Adrenal gland (tissue), 12 donors: ENCODE measurements around the gene SPRR2D. TPM values are rescaled to one million over a fixed set of nuclear protein-coding genes. Genes with fewer than 3 reads are reported as not detected.

Experiments
- DNase-seq, 7 donors: peaks; one replicate each; pipeline ENCODE4 v3.0.0-alpha.2; 2019 to 2020
- H3K27ac ChIP-seq, 5 donors: fragments of 200-600 bp; sonication (generic) in 4 of 5; 1 replicate in 3 of 5; 2 replicates in 2 of 5; pipeline versions ENCODE4 v1.5.1 to v1.8.0; 2016 to 2020; ENCODE audit warnings: mild to moderate bottlenecking in 1 of 5
- H3K27me3 ChIP-seq: fragments of 200-600 bp; 2 replicates; pipeline ENCODE4 v1.8.0; 2021
- H3K36me3 ChIP-seq, 2 donors: fragments of 200-600 bp; replicated peaks in 1 of 2; 1 replicate in 1 of 2; 2 replicates in 1 of 2; pipeline versions ENCODE4 v1.5.1 to v1.8.0; 2018 to 2022
- H3K4me1 ChIP-seq, 2 donors: fragments of 200-600 bp; replicated peaks in 1 of 2; 1 replicate in 1 of 2; 2 replicates in 1 of 2; pipeline versions ENCODE4 v1.5.1 to v1.8.0; 2018 to 2021
- H3K4me3 ChIP-seq, 4 donors: fragments of 200-600 bp; sonication (generic) in 3 of 4; one replicate each; pipeline ENCODE4 v1.5.1; 2016 to 2018
- H3K9me3 ChIP-seq, 3 donors: fragments of 200-600 bp; sonication (generic) in 1 of 3; replicated peaks in 1 of 3; 1 replicate in 2 of 3; 2 replicates in 1 of 3; pipeline versions ENCODE4 v1.5.1 to v1.8.0; 2016 to 2021
- CTCF ChIP-seq, 6 experiments: fragments of 450-650 bp in 4 of 6; fragments of 200-600 bp in 2 of 6; sonication (generic) in 1 of 6; IDR thresholded peaks; 1 replicate in 5 of 6; 2 replicates in 1 of 6; pipeline versions ENCODE4 v1.5.1 to v1.8.0; 2016 to 2021; ENCODE audit warnings: antibody characterized with exemption in 6 of 6, mild to moderate bottlenecking in 2 of 6, moderate library complexity in 1 of 6
- POLR2A ChIP-seq, 2 donors: fragments of 450-650 bp; IDR thresholded peaks; one replicate each; pipeline ENCODE4 v1.6.1; 2017; ENCODE audit warnings: antibody characterized with exemption in 2 of 2, mild to moderate bottlenecking in 2 of 2, moderate library complexity in 1 of 2
- WGBS, 4 donors: extraction: QIAGEN DNeasy Blood & Tissue Kit in 2 of 4; methylation state at CpG; one replicate each; pipeline versions ENCODE4 v1.1.5 to v1.1.7; 2013 to 2017; 5-methylcytosine and 5-hydroxymethylcytosine counted together
- intact Hi-C, 2 donors: fragments of 100-400 bp; cut with DNase I; formaldehyde crosslinking; loops; one replicate each; pipeline versions ENCODE4 v1.14.1 to v1.15.0; 2022 to 2023
- polyA plus RNA-seq, 3 donors: library from polyadenylated mRNA; stranded (reverse); fragments of 200-250 nt in 2 of 3; fragments of 350-450 nt in 1 of 3; fragmentation: Illumina TruSeq in 1 of 3; extraction: RNeasy Lipid Tissue Mini Kit (QIAGEN cat#74804) in 1 of 3; gene quantifications; one replicate each; pipeline ENCODE4 v1.2.3, GENCODE V29; 2013 to 2014
- small RNA-seq, 2 donors: library from RNA; depleted of rRNA; stranded (forward); fragments of <200 nt; gene quantifications; one replicate each; pipeline ENCODE3, GENCODE V24; 2016
- total RNA-seq, 9 donors: library from RNA; depleted of rRNA in 4 of 9; stranded (reverse); fragments of >200 nt in 4 of 9; fragments of 120-200 nt in 1 of 9; fragmentation: NEBNext Ultra II Directional in 1 of 9; extraction: Animal tissue kit (Norgen Biotek cat#: 25700) in 1 of 9; gene quantifications; one replicate each; pipeline versions ENCODE4 v1.1.0 to v1.2.4, GENCODE V29; 2013 to 2023
- donor health status: healthy with polysubstance abuse.
- donor health status: Bipolar disorder and iron deficiency.
- donor health status: DM: yes; HTN: yes; CAD: no.
- donor health status: DM: no; HTN: no; CAD: no.
- donor health status: DM: no; HTN: no; CAD: no.
- donor health status: DM: yes; HTN: yes; CAD: no.

The SPRR2D gene
- total and polyA plus RNA-seq, 12 donors: 0.71 to 0.88 TPM; not detected in 10

GRCh38 chr1:152996633-152997400, 44.1 kb downstream of the SPRR2D start:
- DNase-seq: no peak
- H3K4me1 ChIP-seq: no peaks in the 10 kb centered on the region
- H3K9me3 ChIP-seq: no peaks in the 10 kb centered on the region
- intact Hi-C loops: no loop called here
- TF ChIP-seq POLR2A (IDR thresholded peaks at IDR 0.05): no peak
- no peak for TF ChIP-seq CTCF (IDR thresholded peaks at IDR 0.05)
- WGBS, 4 donors: 32 to 40% (median 36%) methylated on average over 5 of the region's 5 CpGs
- H3K27me3 ChIP-seq: no peaks in the 10 kb centered on the region
- H3K27ac ChIP-seq: no peak overlapping the region
- no peaks in the 10 kb centered on the region for H3K36me3 ChIP-seq
- H3K4me3 ChIP-seq: no peak overlapping the region

GRCh38 chr1:152995842-152996241, 45.1 kb downstream of the SPRR2D start:
- WGBS, 4 donors: 0 to 50% (median 36%) methylated on average over 1 of the region's 1 CpG
- Histone ChIP-seq H3K4me3 (no peak overlapping the region), H3K4me1 (no peaks in the 10 kb centered on the region)

GRCh38 chr1:152993186-152993585, 47.7 kb downstream of the SPRR2D start:
- H3K9me3 ChIP-seq: no peaks in the 10 kb centered on the region
- no peak overlapping the region for H3K27ac ChIP-seq
- intact Hi-C loops: no loop called here
- no peaks in the 10 kb centered on the region for H3K27me3 ChIP-seq
- TF ChIP-seq POLR2A (IDR thresholded peaks at IDR 0.05) (no peak), CTCF (IDR thresholded peaks at IDR 0.05) (no peak)
- H3K4me1 ChIP-seq: no peaks in the 10 kb centered on the region
- 83 to 88% (median 85%) methylated on average over 3 to 6 of the region's 6 CpGs for WGBS, 4 donors
- no peaks in the 10 kb centered on the region for H3K36me3 ChIP-seq
- H3K4me3 ChIP-seq: no peak overlapping the region
- DNase-seq: no peak

More at GRCh38 chr1:152995842-152996241, 45.1 kb downstream of the SPRR2D start:
- Histone ChIP-seq H3K27ac (no peak overlapping the region), H3K27me3 (no peaks in the 10 kb centered on the region), H3K36me3 (no peaks in the 10 kb centered on the region), H3K9me3 (no peaks in the 10 kb centered on the region)
- DNase-seq: no peak
- TF ChIP-seq POLR2A (IDR thresholded peaks at IDR 0.05): no peak
- TF ChIP-seq CTCF (IDR thresholded peaks at IDR 0.05): no peak
- intact Hi-C loops: no loop called here

Small RNA genes lying within 50 kb of the gene (small RNA-seq; reads per million reads assigned to genes)
- gene AL356867.1 (0 reads per million in 2 donors), gene RF00322 (0 reads per million in 2 donors)

Other genes with a start within 250 kb of the SPRR2D start
- gene LCE1D, start 244.4 kb downstream of the SPRR2D start, total RNA-seq: not detected
- gene LCE1D, start 244.4 kb downstream of the SPRR2D start, polyA plus RNA-seq: not detected
- not detected for gene LCE1C, start 234.5 kb downstream of the SPRR2D start, total RNA-seq
- not detected for gene LCE1C, start 234.5 kb downstream of the SPRR2D start, polyA plus RNA-seq
- not detected for gene LCE1B, start 229.1 kb downstream of the SPRR2D start, total RNA-seq
- not detected for gene LCE1B, start 229.1 kb downstream of the SPRR2D start, polyA plus RNA-seq
- not detected for gene LCE1A, start 213.6 kb downstream of the SPRR2D start, total RNA-seq
- gene LCE1A, start 213.6 kb downstream of the SPRR2D start, polyA plus RNA-seq: not detected
- not detected for gene LCE6A, start 198.3 kb downstream of the SPRR2D start, total RNA-seq
- not detected for gene LCE6A, start 198.3 kb downstream of the SPRR2D start, polyA plus RNA-seq
- gene LCE7A, start 181.1 kb downstream of the SPRR2D start, total RNA-seq: not detected
- gene LCE7A, start 181.1 kb downstream of the SPRR2D start, polyA plus RNA-seq: not detected
- not detected for gene SMCP, start 162.8 kb downstream of the SPRR2D start, total RNA-seq
- not detected for gene SMCP, start 162.8 kb downstream of the SPRR2D start, polyA plus RNA-seq
- gene IVL, start 132.6 kb downstream of the SPRR2D start, total RNA-seq: not detected
- gene IVL, start 132.6 kb downstream of the SPRR2D start, polyA plus RNA-seq: under 1 TPM in 2 of 3 donors, not detected in 1; 0.16 to 0.30 TPM
- gene SPRR5, start 93.9 kb downstream of the SPRR2D start, total RNA-seq: not detected
- gene SPRR5, start 93.9 kb downstream of the SPRR2D start, polyA plus RNA-seq: not detected
- not detected for gene SPRR4, start 70.5 kb downstream of the SPRR2D start, total RNA-seq
- gene SPRR4, start 70.5 kb downstream of the SPRR2D start, polyA plus RNA-seq: not detected
- not detected for gene SPRR1A, start 57.0 kb downstream of the SPRR2D start, total RNA-seq
- not detected for gene SPRR1A, start 57.0 kb downstream of the SPRR2D start, polyA plus RNA-seq
- under 1 TPM in 1 of 9 donors, not detected in 8; 0.67 TPM for gene SPRR3, start 39.4 kb downstream of the SPRR2D start, total RNA-seq
- gene SPRR3, start 39.4 kb downstream of the SPRR2D start, polyA plus RNA-seq: 1 to 10 TPM; 2.2 to 6.1 (median 2.9) TPM
- gene SPRR1B, start 9.9 kb downstream of the SPRR2D start, total RNA-seq: under 1 TPM in 1 of 9 donors, not detected in 8; 0.74 TPM
- gene SPRR1B, start 9.9 kb downstream of the SPRR2D start, polyA plus RNA-seq: under 1 TPM in 2 of 3 donors, not detected in 1; 0.74 to 0.80 TPM
- gene SPRR2A, start 16.4 kb upstream of the SPRR2D start, total RNA-seq: not detected
- gene SPRR2A, start 16.4 kb upstream of the SPRR2D start, polyA plus RNA-seq: under 1 TPM in 2 of 3 donors, not detected in 1; 0.97 to 0.98 TPM
- gene SPRR2B, start 30.5 kb upstream of the SPRR2D start, total RNA-seq: under 1 TPM in 1 of 9 donors, not detected in 8; 0.50 TPM
- gene SPRR2B, start 30.5 kb upstream of the SPRR2D start, polyA plus RNA-seq: not detected
- not detected for gene SPRR2E, start 53.4 kb upstream of the SPRR2D start, total RNA-seq
- gene SPRR2E, start 53.4 kb upstream of the SPRR2D start, polyA plus RNA-seq: under 1 TPM in 1 of 3 donors, not detected in 2; 0.54 TPM
- gene SPRR2F, start 72.4 kb upstream of the SPRR2D start, total RNA-seq: not detected
- gene SPRR2F, start 72.4 kb upstream of the SPRR2D start, polyA plus RNA-seq: not detected
- not detected for gene SPRR2G, start 109.8 kb upstream of the SPRR2D start, total RNA-seq
- not detected for gene SPRR2G, start 109.8 kb upstream of the SPRR2D start, polyA plus RNA-seq
- not detected for gene LELP1, start 162.3 kb upstream of the SPRR2D start, total RNA-seq
- gene LELP1, start 162.3 kb upstream of the SPRR2D start, polyA plus RNA-seq: not detected
- gene PRR9, start 176.5 kb upstream of the SPRR2D start, total RNA-seq: not detected
- gene PRR9, start 176.5 kb upstream of the SPRR2D start, polyA plus RNA-seq: not detected
- gene LORICRIN, start 218.6 kb upstream of the SPRR2D start, total RNA-seq: not detected
- gene LORICRIN, start 218.6 kb upstream of the SPRR2D start, polyA plus RNA-seq: not detected